Thymus (tissue), 11 donors: ENCODE data around the gene APOA4. TPM values are rescaled to one million over a fixed set of nuclear protein-coding genes. Genes with fewer than 3 reads are reported as not detected.

Experiments used
- DNase-seq, 9 donors: peaks; one replicate each; pipeline ENCODE4 v3.0.0-alpha.2; 2013; ENCODE audit warnings: low spot score in 9 of 9, low read depth in 6 of 9, missing footprints in 1 of 9
- H3K27ac ChIP-seq, 2 donors: one replicate each; pipeline ENCODE4 v1.5.1; 2013; ENCODE audit warnings: control low read depth in 1 of 2, low read depth in 1 of 2, low read length in 1 of 2, mild to moderate bottlenecking in 1 of 2, moderate library complexity in 1 of 2
- H3K27me3 ChIP-seq, 2 donors: one replicate each; pipeline ENCODE4 v1.5.1; 2013; ENCODE audit warnings: low read length in 1 of 2; ENCODE audit not compliant: control insufficient read depth in 2 of 2, insufficient read depth in 1 of 2
- H3K36me3 ChIP-seq, 2 donors: one replicate each; pipeline ENCODE4 v1.5.1; 2013; ENCODE audit warnings: low read length in 1 of 2, mild to moderate bottlenecking in 1 of 2, moderate library complexity in 1 of 2; ENCODE audit not compliant: control insufficient read depth in 2 of 2, insufficient read depth in 2 of 2
- H3K4me1 ChIP-seq, 2 donors: one replicate each; pipeline ENCODE4 v1.5.1; 2013; ENCODE audit warnings: low read length in 2 of 2; ENCODE audit not compliant: control insufficient read depth in 2 of 2, insufficient read depth in 2 of 2
- H3K4me3 ChIP-seq, 2 donors: one replicate each; pipeline ENCODE4 v1.5.1; 2013; ENCODE audit warnings: low read length in 2 of 2, control low read depth in 1 of 2, mild to moderate bottlenecking in 1 of 2
- H3K9me3 ChIP-seq, 2 donors: one replicate each; pipeline ENCODE4 v1.5.1; 2013; ENCODE audit warnings: low read length in 1 of 2, mild to moderate bottlenecking in 1 of 2; ENCODE audit not compliant: control insufficient read depth in 2 of 2, insufficient read depth in 1 of 2
- WGBS: extraction: QIAGEN DNeasy Blood & Tissue Kit; methylation state at CpG from one replicate; pipeline ENCODE4 v1.1.7; 2013; 5-methylcytosine and 5-hydroxymethylcytosine counted together
- polyA plus RNA-seq: library from polyadenylated mRNA; stranded (reverse); fragments of 200-250 nt; gene quantifications from one replicate; pipeline ENCODE4 v1.2.3, GENCODE V29; 2013
- total RNA-seq: library from RNA; stranded (reverse); fragments of 120-200 nt; gene quantifications from one replicate; pipeline ENCODE4 v1.2.4, GENCODE V29; 2013
- donor health status: healthy.

The APOA4 gene
- total and polyA plus RNA-seq, 2 donors = 1.7 to 3.2 TPM

DNA sequence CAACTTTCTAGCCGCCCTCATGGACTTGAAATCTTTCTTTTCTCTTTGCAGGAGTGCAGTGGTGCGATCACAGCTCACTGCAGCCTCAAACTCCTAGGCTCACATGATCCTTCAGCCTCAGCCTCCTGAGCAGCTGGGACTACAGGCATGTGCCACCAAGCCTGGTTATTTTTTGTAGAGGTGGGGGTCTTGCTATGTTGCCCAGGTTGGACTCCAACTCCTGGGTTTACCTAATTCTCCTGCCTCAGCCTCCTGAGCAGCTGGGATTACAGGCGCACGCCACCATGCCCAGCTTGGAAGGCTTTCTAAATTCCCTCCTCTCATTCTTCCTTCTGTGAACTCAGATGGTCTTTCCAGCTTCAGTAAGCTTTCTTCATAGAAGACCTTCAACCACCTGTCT is 19.0 kb upstream of the APOA4 start:
- H3K27ac ChIP-seq = no peak overlapping the region
- no peaks in the 10 kb centered on the region for H3K9me3 ChIP-seq
- H3K36me3 ChIP-seq = peaks cover 33 to 35% of the 10 kb centered on the region in 2 donors
- H3K27me3 ChIP-seq = no peaks in the 10 kb centered on the region
- no peaks in the 10 kb centered on the region for H3K4me1 ChIP-seq
- H3K4me3 ChIP-seq = no peak overlapping the region
- DNase-seq = no peak
- WGBS = over 99% methylated on average over 4 of the region's 4 CpGs

DNA sequence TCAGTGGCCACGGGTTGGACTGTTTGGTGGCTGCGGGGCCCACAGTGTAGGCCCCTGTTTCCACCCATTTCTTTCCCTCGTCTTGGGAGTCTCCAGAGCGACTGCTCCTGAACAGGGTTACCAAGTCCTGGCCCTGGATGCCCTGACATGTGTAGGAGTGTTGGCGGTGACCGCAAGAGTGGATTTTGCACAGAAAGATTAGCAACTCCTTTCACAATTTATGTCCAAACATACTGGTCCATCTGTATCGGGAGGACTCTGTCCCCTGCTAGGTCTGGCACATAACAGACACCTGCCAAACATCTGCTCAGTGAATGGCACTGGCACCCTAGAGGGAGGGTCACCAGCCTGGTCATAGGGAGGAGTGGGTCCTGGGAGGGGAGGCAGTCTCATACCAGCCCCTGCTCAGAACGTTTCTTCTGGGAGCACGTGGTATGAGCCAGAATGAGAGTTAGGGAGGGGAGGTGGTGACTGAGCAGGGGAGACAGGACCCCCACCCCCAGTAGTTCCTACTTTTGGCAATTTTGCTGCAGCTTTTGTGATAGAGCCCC is 17.7 kb upstream of the APOA4 start:
- H3K9me3 ChIP-seq = no peaks in the 10 kb centered on the region
- no peak overlapping the region for H3K4me3 ChIP-seq
- H3K27ac ChIP-seq = no peak overlapping the region
- no peak for DNase-seq
- 84% methylated on average over 9 of the region's 9 CpGs for WGBS
- peaks cover 20 to 22% of the 10 kb centered on the region in 2 donors for H3K36me3 ChIP-seq
- H3K27me3 ChIP-seq = no peaks in the 10 kb centered on the region
- peaks cover 0 to 5% of the 10 kb centered on the region in 2 donors for H3K4me1 ChIP-seq

DNA sequence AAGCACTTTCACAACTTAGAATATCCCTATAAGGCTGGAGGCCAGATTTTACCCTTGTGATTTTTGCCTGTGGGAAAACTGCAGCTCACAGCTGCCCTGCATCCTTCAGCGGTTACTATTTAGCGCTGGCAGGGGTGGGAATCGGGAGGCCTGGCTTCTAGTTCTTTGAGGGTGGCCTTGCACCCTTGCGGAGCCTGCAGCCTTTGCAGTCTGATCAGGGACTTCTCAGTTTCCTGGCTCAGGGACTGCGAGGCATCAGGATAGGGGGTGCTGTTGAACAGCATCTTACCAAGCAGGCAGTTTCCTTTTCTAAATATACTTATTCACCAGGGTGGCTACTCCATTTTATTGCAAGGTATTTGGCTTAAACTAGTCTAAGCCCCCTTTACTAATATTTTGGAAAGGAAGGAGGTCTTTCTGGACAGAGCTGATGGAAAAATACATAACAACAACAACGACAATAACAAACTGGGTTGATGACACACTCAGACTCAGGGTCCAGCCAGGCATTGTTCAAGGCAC is 17.2 kb upstream of the APOA4 start:
- H3K27ac ChIP-seq = no peak overlapping the region
- H3K27me3 ChIP-seq = no peaks in the 10 kb centered on the region
- peaks cover 4 to 10% of the 10 kb centered on the region in 2 donors for H3K4me1 ChIP-seq
- 78% methylated on average over 6 of the region's 6 CpGs for WGBS
- peak in 1 of 9 donors; percentile 44 for DNase-seq
- H3K9me3 ChIP-seq = no peaks in the 10 kb centered on the region
- H3K4me3 ChIP-seq = no peak overlapping the region
- peaks cover 14 to 17% of the 10 kb centered on the region in 2 donors for H3K36me3 ChIP-seq

DNA sequence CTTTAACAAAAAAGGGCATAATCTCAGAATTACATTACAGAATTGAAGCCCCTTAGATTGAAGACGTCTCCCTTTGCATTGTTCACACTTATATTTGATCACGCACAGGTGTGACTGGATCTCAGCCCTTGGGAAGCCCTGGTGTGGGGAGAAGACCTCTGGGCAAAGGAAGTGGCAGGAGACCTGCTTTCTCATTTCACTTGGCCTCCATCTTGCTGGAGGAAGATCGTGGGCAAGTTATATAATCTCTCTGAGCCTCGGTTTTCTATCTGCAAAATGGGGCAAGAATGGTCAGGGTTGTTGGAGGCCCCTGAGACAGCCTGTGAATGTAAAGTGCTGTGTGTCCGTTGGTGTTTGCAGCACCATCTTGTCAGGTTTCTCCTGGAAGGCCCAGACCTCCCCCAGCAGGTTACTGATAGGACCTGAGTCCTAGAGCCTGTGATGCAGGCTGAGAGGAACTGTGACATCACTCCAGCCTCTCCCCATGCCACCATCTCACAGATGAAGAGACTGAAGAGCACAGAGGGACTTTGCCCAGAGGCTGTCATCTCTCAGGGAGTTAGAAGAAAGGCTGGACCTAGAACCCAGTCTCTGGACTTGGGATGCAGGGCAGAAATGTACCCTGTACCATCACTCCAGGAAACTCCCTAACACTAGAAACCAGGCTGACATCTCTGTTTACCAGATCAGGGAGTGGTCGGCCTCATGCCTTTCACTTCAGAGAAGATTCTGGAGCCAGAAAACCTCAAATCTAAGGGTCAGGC is 15.4 kb upstream of the APOA4 start:
- peaks cover 2 to 3% of the 10 kb centered on the region in 2 donors for H3K36me3 ChIP-seq
- H3K27me3 ChIP-seq = peaks cover 0 to 3% of the 10 kb centered on the region in 2 donors
- H3K27ac ChIP-seq = no peak overlapping the region
- WGBS = 97% methylated on average over 6 of the region's 6 CpGs
- peaks cover 6 to 16% of the 10 kb centered on the region in 2 donors for H3K4me1 ChIP-seq
- no peak for DNase-seq
- H3K9me3 ChIP-seq = no peaks in the 10 kb centered on the region
- no peak overlapping the region for H3K4me3 ChIP-seq

DNA sequence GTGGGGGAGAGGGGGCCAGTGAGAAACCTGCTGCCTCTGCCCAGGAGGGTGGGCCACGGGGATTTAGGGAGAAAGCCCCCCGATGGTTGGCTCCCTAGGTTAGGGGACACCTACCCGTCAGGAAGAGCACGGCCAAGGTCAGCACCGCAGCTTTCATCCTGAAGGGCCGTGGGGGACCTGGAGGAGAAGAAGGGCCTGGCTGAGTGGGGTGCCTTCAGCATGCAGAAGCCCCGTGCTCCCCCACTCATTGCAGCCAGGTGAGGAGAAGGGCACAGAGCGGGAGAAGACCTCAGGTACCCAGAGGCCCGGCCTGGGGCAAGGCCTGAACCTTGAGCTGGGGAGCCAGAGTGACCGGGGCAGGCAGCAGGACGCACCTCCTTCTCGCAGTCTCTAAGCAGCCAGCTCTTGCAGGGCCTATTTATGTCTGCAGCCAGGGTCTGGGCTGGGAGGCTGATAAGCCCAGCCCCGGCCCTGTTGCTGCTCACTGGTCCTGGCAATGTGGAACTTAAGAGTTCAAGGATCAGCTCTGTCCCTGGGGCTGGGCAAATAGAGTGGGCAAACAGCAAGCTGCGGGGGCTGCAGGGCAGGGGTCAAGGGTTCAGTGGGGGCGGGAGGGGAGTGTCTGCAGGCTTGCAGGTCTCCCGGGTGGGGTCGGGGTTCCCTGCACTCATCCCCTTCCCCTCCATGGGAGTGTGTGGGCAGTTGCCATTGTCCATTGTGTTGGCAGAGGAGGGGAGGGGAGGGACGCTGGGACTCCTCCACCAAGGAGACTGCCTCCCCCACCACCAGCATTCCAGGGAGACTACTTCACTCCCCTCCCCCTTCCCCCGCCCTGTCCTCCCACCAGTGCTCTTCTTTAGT is 14.4 kb upstream of the APOA4 start, which contains the start of gene APOA1:
Gene APOA1 (minus strand): TSS at position 392 of the 861 bp plus-strand sequence. CDS start 235 bp downstream, at position 157.
- H3K36me3 ChIP-seq = no peaks in the 10 kb centered on the region
- H3K4me1 ChIP-seq = peaks cover 6 to 16% of the 10 kb centered on the region in 2 donors
- H3K27me3 ChIP-seq = peaks cover 0 to 3% of the 10 kb centered on the region in 2 donors
- WGBS = 92% methylated on average over 19 of the region's 19 CpGs
- no peak within 1 kb of the TSS for H3K27ac ChIP-seq
- H3K9me3 ChIP-seq = no peaks in the 10 kb centered on the region
- H3K4me3 ChIP-seq = no peak within 1 kb of the TSS
- DNase-seq = no peak

DNA sequence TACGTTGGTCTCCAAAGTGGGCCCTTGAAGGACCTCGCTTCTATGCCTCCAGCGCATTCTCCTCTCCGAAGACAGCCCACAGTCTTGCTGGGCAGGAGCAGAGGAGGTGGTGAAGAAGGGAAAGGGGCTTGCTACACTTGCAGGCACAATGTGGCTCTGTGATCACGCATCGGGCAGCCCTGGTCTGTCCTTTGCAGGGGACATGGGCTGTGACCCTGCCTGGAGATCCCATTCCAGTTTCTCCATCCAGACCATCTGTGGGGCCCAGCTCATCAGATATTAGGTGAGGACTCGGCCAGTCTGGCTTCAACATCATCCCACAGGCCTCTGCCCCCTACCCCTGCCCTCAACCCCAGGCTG is 13.5 kb upstream of the APOA4 start:
- no peak overlapping the region for H3K4me3 ChIP-seq
- DNase-seq = no peak
- no peaks in the 10 kb centered on the region for H3K9me3 ChIP-seq
- no peaks in the 10 kb centered on the region for H3K36me3 ChIP-seq
- H3K4me1 ChIP-seq = peaks cover 6 to 16% of the 10 kb centered on the region in 2 donors
- H3K27me3 ChIP-seq = peaks cover 0 to 3% of the 10 kb centered on the region in 2 donors
- H3K27ac ChIP-seq = no peak overlapping the region
- 98% methylated on average over 7 of the region's 7 CpGs for WGBS

DNA sequence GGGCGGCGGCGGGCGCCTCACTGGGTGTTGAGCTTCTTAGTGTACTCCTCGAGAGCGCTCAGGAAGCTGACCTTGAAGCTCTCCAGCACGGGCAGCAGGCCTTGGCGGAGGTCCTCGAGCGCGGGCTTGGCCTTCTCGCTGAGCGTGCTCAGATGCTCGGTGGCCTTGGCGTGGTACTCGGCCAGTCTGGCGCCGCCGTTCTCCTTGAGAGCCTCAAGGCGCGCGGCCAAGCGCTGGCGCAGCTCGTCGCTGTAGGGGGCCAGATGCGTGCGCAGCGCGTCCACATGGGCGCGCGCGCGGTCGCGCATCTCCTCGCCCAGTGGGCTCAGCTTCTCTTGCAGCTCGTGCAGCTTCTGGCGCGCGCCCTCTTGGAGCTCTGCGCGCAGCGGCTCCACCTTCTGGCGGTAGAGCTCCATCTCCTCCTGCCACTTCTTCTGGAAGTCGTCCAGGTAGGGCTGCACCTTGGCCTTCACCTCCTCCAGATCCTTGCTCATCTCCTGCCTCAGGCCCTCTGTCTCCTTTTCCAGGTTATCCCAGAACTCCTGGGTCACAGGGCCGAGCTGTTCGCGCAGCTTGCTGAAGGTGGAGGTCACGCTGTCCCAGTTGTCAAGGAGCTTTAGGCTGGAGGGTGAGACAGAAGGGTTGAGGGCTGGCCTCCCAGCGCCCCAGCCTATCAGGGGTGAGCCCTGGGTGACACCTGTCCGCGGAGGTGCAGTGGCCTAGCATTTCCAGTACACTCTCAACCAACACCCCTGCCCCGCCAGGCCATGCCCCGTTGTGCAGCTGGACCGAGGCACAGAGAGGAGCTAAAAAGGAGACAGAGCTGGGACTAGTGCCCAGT is 12.9 kb upstream of the APOA4 start:
- Histone ChIP-seq H3K4me1 (peaks cover 6 to 16% of the 10 kb centered on the region in 2 donors), H3K36me3 (no peaks in the 10 kb centered on the region), H3K4me3 (peak overlapping the region; percentile 50 to 51), H3K27me3 (peaks cover 0 to 3% of the 10 kb centered on the region in 2 donors), H3K27ac (peak overlapping the region; percentile 9 to 53), H3K9me3 (no peaks in the 10 kb centered on the region)
- 14% methylated on average over 57 of the region's 57 CpGs for WGBS
- DNase-seq = peak in 8 of 9 donors; percentile 75 to 93 (median 83)

DNA sequence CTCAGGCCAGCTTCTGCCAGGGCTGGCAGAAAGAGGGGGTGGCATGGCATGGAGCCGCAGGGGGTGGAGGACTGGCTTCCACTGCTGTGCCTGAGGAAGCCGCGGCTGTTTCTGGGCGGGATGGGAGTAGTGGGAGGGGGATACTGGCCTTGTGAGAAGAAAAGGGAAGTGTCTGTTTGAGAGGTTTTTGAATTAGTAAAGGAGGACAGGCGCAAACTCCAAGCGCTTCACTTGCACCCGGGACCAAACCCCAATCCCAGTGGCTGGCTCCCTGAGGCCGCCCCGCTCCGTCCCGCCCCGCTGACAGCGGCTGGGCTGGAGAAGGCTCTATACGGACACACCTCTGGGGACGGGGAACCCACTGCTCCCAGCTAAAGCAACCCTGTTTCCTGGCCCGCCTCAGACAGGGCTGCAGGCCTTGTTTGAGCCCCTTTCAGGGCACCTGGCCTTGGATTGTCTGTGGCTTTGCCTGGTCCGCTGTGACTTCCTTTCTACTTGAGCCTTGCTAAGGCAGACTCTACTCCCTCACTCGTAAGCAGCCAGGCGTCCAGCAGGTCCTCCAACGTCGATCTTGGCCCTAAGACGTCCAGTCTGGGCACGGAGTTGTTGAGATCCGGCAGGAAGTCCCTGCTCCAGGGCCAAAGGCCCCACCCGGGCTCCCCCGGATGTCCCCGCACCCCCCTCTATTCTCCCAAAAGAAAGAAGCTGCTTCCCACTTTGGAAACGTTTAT is 12.1 kb upstream of the APOA4 start:
- Histone ChIP-seq H3K27ac (peak overlapping the region; percentile 9 to 53), H3K27me3 (peaks cover 0 to 3% of the 10 kb centered on the region in 2 donors), H3K36me3 (no peaks in the 10 kb centered on the region), H3K4me1 (peaks cover 6 to 16% of the 10 kb centered on the region in 2 donors), H3K9me3 (no peaks in the 10 kb centered on the region), H3K4me3 (peak overlapping the region; percentile 50 to 51)
- DNase-seq = no peak
- 12% methylated on average over 28 of the region's 28 CpGs for WGBS
